Fibroblast of villous mesenchyme (primary cell): ENCODE measurements around the gene TBC1D9B. TPM values are rescaled to one million over a fixed set of nuclear protein-coding genes. Genes with fewer than 3 reads are reported as not detected.

ENCODE experiments used
- DNase-seq: peaks from one replicate; pipeline ENCODE4 v3.0.0-alpha.2; 2010; ENCODE audit warnings: low read depth
- H3K4me3 ChIP-seq: 2 replicates; pipeline ENCODE4 v1.5.1; 2011; ENCODE audit warnings: low read depth, mild to moderate bottlenecking, low read length
- CTCF ChIP-seq: IDR thresholded peaks from 2 replicates; pipeline ENCODE4 v1.5.1; 2012; ENCODE audit warnings: low read depth, mild to moderate bottlenecking, low read length; ENCODE audit not compliant: insufficient read depth
- total RNA-seq: library from RNA; depleted of rRNA; stranded (reverse); fragments of >200 nt; gene quantifications from 2 replicates; pipeline ENCODE4 v1.2.3, GENCODE V29; 2012

The TBC1D9B gene
- total RNA-seq, 1 donor, result 70.0 TPM

GRCh38 chr5:179930788-179931473 is 23.2 kb upstream of the TBC1D9B start:
- TF ChIP-seq CTCF, result no peak
- no peak for DNase-seq
- no peak overlapping the region for H3K4me3 ChIP-seq

GRCh38 chr5:179927824-179928223 is 20.1 kb upstream of the TBC1D9B start:
- DNase-seq, result no peak
- no peak for TF ChIP-seq CTCF
- H3K4me3 ChIP-seq, result no peak overlapping the region

GRCh38 chr5:179926657-179927056 is 19.0 kb upstream of the TBC1D9B start:
- DNase-seq, result no peak
- no peak for TF ChIP-seq CTCF
- H3K4me3 ChIP-seq, result no peak overlapping the region

- no peak for DNase-seq
- H3K4me3 ChIP-seq, result no peak overlapping the region
- no peak for TF ChIP-seq CTCF
Observed at GRCh38 chr5:179923436-179923835, 15.7 kb upstream of the TBC1D9B start.

GRCh38 chr5:179920175-179920574 is 12.5 kb upstream of the TBC1D9B start:
- H3K4me3 ChIP-seq, result no peak overlapping the region
- no peak for TF ChIP-seq CTCF
- no peak for DNase-seq

GRCh38 chr5:179919487-179920060 is 11.9 kb upstream of the TBC1D9B start:
- no peak for DNase-seq
- H3K4me3 ChIP-seq, result no peak overlapping the region
- no peak for TF ChIP-seq CTCF
